ENCODE results near the gene TBC1D5.
"Not testable (repeated sequence)": the region's sequence is repeated elsewhere in the genome, so short reads cannot be mapped to it uniquely, and the experiment has no call there.

Gene TBC1D5

GRCh38 chr3:17392516-17392915 lies 349.9 kb downstream of the TBC1D5 start:
- DNase-seq: not testable (repeated sequence)

GRCh38 chr3:17390785-17391184 lies 351.6 kb downstream of the TBC1D5 start:
- no peak for DNase-seq

GRCh38 chr3:17387108-17387507 lies 355.3 kb downstream of the TBC1D5 start:
- DNase-seq: no peak

- no peak for DNase-seq
Measured at GRCh38 chr3:17386432-17386831, 356.0 kb downstream of the TBC1D5 start.

- DNase-seq: no peak
Measured at GRCh38 chr3:17384567-17385296, 357.7 kb downstream of the TBC1D5 start.

- no peak for DNase-seq
Measured at GRCh38 chr3:17373304-17373703, 369.1 kb downstream of the TBC1D5 start.

GRCh38 chr3:17372362-17373210 lies 369.8 kb downstream of the TBC1D5 start:
- DNase-seq: no peak

GRCh38 chr3:17369973-17370372 lies 372.5 kb downstream of the TBC1D5 start:
- DNase-seq: no peak

- no peak for DNase-seq
Measured at GRCh38 chr3:17367171-17367570, 375.3 kb downstream of the TBC1D5 start.

- DNase-seq: no peak
Measured at GRCh38 chr3:17360991-17361390, 381.4 kb downstream of the TBC1D5 start.

GRCh38 chr3:17359911-17360310 lies 382.5 kb downstream of the TBC1D5 start:
- no peak for DNase-seq

- no peak for DNase-seq
Measured at GRCh38 chr3:17357035-17357710, 385.3 kb downstream of the TBC1D5 start.

GRCh38 chr3:17356585-17356984 lies 385.8 kb downstream of the TBC1D5 start:
- DNase-seq: no peak

GRCh38 chr3:17355591-17355990 lies 386.8 kb downstream of the TBC1D5 start:
- no peak for DNase-seq

GRCh38 chr3:17354341-17354740 lies 388.1 kb downstream of the TBC1D5 start:
- DNase-seq: no peak

GRCh38 chr3:17352620-17353019 lies 389.8 kb downstream of the TBC1D5 start:
- DNase-seq: no peak

- DNase-seq: not testable (repeated sequence)
Measured at GRCh38 chr3:17351193-17351592, 391.2 kb downstream of the TBC1D5 start.

GRCh38 chr3:17349093-17349492 lies 393.3 kb downstream of the TBC1D5 start:
- DNase-seq: no peak

- no peak for DNase-seq
Measured at GRCh38 chr3:17342119-17342518, 400.3 kb downstream of the TBC1D5 start.

GRCh38 chr3:17340693-17341092 lies 401.7 kb downstream of the TBC1D5 start:
- DNase-seq: no peak

GRCh38 chr3:17340261-17340660 lies 402.2 kb downstream of the TBC1D5 start:
- DNase-seq: no peak

GRCh38 chr3:17339132-17339575 lies 403.3 kb downstream of the TBC1D5 start:
- no peak for DNase-seq

GRCh38 chr3:17336291-17336690 lies 406.1 kb downstream of the TBC1D5 start:
- no peak for DNase-seq

- no peak for DNase-seq
Measured at GRCh38 chr3:17333893-17334292, 408.5 kb downstream of the TBC1D5 start.
